ENCODE data around the gene WNT7A.
"Not testable (repeated sequence)": the region's sequence is repeated elsewhere in the genome, so short reads cannot be mapped to it uniquely, and the experiment has no call there.

The WNT7A gene

DNA sequence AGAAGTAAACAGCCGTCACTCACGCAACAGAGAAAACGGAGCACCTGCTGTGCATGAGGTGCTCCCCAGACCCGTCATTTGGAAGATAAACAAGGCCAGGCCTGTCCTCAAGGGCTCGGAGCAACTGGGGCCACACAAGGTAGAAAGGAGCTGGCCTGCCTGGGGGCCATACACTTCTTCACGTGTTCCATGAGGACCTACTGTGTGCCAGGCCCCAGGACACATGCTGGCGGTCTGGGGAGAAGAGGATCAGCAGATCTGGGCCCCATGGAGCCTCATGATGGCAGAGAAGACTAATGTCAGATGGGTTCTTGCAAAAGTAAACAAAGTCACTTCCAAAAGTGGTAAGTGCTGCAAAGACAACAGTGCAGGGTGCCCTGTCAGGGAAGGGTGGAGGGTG, 14.3 kb downstream of the WNT7A start:
- no peak for DNase-seq (ENCODE audit: low read depth)

DNA sequence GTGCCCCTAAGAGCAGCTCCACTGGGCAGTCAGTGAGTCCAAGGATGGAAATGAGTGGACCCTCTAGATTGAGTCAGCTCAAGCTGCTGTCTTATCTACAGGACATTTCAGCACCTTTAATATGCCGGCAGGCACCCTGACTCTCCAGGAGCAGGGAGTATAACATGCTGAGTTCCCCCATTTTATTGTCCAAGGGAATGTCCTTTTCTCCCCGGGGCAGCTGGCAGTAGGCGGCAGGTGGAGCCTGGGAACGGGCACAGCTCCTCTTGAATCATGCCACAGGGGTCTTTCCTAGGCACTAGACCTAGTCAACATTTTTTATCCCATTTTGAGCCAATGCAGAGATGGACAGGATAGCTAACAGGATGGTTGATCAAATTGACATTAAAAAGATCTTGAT, 14.8 kb downstream of the WNT7A start:
- DNase-seq (ENCODE audit: low read depth) = no peak

DNA sequence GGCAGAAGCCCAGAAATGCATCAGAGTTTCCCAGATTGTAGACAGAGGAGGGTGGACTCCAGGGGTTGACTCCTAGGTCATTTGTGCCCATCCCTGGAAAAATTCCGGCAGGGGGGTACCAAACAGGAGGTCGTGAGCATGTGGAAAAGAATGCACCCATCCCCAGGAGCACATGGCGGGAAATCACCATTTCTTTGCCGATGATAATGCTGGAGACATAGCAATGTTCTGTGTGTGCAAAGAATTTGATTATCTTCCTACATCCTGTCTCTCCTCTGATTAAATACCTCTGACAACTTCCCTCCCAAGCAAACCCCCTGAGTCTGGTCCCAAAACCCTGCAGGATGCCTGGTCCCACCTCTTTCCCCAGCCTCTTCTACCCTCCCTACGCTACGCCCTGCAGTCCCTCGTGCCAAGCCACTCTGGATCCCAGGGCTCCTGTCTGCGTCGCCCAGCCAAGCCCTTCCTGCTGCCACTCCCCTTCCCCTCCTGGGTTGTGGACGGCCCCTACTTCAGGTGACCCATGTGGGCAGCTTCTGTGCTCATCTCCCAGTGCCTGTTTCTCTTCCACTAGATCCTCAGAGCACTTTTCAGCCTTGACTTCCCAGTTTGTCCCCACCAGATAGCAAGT, 15.8 kb downstream of the WNT7A start:
- no peak for DNase-seq (ENCODE audit: low read depth)

DNA sequence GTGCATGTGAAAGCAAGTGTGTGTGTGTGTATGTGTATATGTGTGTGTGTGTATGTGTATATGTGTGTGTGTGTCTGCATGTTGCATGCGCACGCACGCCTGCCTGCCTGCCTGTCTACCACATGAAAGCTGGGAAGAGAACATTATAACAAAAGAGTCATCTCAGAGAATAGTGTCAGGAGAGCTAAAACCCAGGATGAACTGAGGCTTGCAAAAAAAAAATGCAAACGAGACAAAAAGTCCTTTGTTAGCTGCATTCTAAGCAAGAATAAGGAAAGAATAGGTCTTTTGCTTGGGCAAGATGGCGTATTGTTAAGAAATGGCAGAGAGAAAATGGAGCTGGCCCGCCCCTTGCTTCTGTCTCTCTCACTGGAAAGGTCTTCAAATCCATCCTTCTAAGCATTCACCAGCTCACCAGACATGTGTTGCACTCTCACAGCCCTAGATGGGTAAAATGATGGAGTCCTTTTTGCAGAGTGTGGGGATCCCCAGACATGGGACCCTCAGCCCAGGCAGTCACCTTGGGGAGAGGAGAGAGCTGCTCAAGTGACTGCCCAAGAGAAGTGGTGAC, 16.4 kb downstream of the WNT7A start:
- DNase-seq (ENCODE audit: low read depth) = no peak

DNA sequence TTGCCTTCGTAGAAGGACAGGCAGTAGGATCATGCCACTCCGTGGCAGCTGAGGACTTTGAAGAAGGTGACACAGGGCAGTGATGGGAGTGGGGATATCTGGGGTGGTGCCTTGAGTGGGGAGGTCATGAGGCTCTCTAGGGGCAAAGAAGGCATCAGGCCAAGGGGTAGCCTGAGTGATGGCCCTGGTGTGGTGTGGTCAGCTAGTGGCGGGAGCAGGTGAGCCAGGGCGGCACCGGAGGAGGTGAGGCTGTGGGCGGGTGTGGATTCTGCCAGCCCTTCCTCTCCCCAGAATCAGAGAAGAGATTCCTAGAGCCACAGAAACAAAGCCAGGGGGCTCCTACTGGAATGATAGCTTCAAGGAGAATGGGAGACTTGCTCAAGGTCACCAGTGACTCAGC, 18.4 kb downstream of the WNT7A start:
- DNase-seq (ENCODE audit: low read depth) = no peak

DNA sequence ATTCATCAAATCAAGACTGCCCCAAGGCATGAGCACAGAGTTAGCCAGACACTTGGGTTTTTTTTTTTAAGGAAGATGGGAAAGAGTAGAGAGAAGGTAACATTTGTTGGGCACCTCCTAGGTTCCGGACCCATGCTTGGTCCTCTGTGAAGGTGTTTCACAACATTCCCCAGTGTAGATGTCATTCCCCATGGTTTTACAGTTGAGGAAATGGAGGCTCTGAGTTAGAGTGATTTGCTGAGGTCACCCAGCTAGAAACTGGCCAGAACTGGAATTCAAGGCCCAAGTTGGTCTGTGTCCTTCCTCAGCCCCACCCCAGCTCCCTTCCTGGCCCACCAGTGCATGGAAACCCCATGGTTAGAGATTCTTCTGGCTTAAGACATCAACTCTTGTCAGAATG, 19.9 kb downstream of the WNT7A start:
- no peak for DNase-seq (ENCODE audit: low read depth)

DNA sequence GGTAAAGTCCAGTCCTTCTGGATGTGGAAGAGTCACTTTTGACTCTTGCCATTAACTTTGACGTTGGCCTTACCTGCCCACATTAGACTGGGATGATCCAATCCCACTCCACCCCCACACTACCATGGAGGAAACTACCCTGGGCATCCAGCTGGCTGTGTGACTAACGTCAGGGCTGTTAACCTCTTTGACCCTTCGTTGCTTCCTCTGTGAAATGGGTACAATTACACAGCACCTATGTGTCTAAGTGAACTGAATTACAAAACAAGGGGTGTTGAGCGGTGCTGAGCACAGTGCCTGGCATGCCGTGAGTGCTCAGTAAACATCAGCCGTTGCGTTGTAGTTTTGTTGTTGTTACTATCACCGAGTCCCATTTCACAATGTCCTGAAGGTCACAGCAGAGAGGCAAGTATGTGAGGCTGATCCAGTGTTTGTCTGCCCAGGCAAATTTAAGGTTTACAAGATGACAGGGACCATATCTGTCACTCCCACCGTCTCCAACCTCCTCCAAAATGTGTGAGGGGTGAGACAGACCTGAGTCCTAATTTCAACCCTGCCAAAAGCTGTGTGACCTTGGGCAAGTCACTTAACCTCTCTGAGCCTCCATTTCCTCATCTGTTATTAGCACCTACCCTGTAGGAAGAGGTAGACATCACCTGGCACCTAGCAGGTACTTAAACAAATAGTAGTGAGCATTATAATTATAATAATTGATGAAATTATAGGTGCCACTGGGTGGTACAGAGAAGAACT, 20.9 kb downstream of the WNT7A start:
- DNase-seq (ENCODE audit: low read depth) = no peak

DNA sequence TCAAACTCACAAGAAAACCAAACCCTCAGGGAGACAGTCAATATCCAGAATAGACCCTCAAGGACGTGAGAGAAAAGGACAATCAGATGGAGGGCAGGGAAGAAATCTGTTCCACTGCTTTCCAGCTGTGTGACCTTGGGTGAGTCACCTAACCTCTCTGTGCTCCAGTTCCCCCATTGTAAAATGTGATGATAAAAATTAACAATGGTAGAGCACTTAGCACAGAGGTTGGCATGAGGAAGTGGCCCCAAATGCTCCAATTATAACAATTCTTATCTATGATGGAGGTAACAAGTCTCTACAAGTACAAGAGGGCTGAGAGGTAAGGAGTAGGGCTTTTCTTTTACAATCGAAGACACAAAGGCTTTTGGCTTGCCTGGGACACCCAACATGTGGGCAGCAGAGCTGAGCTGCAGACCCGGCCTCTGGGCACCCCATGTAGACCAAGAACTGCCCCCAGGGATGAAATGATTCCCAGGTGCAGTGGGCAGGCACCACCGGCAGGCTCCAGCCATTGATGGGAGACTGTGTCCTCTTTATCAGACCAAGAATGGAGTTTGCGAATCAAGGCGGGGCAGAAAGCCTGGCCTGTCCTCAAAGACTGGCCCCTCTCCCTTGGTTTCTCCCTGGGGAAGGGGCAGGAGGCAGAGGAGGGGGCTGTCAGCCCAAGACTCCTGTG, 22.0 kb downstream of the WNT7A start:
- DNase-seq (ENCODE audit: low read depth) = no peak

DNA sequence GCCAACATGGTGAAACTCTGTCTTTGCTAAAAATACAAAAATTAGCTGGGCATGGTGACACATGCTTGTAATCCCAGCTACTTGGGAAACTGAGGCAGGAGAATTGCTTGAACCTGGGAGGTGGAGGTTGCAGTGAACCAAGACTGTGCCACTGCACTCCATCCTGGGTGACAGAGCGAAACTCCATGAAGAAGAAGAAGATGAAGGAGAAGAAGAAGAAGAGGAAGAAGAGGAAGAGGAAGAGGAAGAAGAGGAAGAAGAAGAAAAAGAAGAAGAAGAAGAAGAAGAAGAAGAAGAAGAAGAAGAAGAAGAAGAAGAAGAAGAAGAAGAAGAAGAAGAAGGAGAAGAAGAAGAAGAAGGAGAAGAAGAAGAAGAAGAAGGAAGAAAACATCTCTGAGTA, 23.2 kb downstream of the WNT7A start:
- DNase-seq (ENCODE audit: low read depth) = not testable (repeated sequence)

DNA sequence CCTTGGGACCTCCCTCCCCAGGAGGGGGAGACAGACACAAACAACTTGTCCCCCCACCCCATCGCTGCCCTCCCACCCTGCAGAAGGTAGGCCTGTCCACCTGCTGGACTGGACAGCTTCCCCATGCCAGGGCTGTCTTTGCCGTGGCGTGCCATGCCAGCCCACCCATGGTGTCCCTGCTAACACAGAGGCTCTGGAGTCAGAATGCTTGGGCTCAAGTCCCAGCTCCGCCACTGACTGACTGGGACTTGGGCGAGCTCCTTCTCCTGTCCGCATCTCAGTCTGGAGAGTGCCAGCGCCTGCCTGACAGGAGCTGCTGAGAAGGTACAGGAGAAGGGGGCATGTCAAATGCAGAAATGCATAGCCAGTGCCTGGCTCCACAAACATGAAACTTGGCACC, 23.9 kb downstream of the WNT7A start:
- no peak for DNase-seq (ENCODE audit: low read depth)

DNA sequence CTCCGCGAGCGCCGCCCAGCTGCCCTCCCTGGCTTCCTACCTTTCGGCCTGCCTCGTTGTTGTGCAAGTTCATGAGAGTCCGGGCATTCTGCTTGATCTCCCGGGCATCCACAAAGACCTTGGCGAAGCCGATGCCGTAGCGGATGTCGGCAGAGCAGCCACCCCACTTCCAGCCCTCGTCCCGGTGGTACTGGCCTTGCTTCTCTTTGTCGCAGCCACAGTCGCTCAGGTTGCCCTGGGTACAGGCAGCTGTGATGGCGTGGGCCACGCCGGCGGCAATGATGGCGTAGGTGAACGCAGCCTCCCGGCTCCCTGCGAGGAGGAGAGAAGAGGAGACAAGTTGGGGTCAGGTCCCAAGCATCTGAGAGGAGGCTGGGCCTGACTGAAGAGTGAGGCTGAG, 25.4 kb downstream of the WNT7A start:
- DNase-seq (ENCODE audit: low read depth) = no peak

DNA sequence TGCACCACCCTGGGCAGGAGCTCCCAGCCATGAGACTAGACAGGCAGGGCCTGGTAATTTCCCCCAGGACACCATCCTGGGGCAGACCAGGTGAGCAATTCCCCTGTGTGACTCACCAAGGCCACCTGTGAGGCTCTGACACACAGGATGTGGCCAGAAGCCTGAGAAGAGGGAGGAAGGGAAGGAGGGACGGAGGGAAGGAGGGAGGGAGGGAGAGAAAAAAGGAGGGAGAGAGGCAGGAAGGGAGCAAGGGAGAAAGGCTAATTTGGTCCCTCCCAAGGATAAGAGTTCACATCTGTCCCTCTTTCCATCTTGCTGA, 25.9 kb downstream of the WNT7A start:
- no peak for DNase-seq (ENCODE audit: low read depth)

DNA sequence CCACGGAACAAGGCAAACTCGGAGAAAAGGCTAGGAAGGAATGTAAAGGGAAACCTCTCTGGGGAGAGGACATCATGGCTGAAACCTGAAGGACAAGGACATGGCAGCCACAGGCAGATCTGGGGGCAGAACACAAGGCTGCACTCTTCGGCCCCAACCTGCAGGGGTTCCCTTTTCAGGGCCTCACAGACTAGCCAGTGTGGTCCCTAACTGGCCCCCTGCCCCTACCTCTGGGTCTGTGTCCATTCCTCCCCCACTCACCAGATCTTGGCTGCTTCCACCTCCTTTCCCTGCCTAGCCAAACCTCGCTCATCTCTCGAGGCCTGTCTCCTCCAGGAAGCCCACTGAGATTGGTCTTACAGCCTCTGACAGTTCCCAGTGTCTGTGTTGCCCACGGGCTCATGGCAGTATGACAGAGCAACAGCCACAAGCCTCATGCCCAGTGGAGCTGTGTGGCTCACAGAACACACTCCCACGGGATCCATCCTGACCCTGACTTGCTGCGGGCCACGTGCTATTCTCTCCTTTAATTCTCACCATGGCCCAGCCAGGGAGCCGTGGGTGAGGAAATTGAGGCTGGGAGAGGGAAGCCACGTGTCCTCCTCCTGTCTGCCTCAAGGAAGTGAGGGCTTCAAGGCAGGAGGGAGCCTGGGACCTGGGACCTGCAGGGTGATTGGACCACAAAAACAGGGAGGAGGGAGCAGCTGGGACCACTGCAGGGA, 26.5 kb downstream of the WNT7A start:
- no peak for DNase-seq (ENCODE audit: low read depth)

DNA sequence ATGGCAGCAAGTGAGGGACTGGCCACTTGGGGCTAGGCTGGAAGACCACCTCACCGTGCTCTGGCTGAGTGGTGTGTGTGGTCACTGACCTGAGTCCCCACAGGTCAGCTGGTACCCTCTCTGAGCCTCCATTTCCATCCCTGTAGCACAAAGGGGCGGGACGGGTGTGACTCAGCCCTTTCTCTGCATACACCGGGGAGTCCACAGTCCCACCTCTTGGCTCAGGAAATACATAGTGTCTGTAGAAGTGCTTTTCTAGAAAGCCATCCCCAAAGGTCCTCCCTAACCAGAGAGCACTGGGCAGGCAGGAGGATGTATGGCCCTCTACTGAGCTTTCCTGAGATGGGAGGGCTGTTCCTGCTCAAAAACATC, 27.2 kb downstream of the WNT7A start:
- DNase-seq (ENCODE audit: low read depth) = no peak

DNA sequence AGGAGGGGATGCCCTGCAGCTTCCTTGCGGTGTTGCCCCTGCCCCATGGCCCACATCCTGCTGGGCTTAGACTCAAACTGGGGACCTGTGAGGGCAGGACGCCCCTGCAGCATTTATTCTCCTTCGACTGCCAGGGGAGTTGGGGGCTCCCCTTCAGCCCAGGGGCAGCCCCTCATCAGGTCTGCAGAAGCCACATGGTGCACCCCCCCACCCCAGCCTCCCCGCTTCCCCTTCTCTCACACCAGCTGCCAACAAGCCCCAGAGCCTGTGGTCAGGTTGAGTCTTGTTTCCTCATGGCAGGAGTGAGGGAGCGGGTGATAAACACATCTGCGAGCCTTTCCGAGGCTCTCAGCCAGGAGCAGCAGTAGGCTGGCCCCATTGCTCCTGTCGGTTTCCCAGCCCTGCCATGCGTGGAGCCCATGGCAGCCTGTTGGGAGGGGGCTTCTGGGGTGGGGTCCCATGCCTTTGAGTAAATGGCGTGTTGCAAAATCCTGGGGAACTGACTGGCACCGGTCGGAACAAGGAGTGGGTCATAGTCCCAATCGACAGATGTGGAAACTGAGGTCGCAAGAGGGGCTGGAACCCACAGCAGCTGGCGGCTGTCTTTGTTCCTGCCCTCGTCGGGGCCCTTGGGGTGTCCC, 27.8 kb downstream of the WNT7A start:
- DNase-seq (ENCODE audit: low read depth) = no peak

DNA sequence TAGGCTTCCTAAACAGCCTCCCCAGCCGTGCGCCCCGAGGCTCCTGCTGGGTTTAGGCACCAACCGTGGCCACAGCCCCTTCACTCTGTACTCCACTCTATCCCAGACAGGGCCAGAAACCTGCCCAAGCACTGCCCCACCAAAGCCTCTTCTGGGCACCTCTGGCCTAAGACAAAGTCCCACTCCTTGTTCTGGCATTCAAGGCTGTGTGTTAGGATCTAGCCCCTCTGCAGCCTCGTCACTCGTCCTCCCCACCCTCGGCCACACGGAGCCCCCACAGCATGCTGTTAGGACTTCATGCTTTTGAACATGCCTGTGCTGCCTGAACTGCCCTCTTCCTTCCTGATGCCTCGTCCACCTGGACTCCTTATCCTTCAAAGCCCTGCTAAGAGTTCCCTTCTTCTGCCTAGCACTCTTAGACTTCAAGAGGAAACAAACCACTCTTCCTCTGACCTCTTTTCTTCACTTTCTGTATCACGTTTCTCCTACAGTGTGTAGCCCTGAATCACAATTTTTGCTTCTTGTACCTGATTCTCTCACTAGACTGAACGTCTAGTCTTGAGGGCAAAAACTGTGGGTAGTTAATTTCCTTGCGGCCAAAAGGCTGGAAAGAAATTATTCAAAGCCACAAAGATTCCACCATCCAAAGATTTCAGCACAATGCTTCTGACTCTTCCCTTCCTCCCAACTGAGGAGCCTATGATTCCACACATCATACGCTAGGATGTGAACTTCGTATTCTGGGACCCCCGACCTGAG, 28.6 kb downstream of the WNT7A start:
- no peak for DNase-seq (ENCODE audit: low read depth)

DNA sequence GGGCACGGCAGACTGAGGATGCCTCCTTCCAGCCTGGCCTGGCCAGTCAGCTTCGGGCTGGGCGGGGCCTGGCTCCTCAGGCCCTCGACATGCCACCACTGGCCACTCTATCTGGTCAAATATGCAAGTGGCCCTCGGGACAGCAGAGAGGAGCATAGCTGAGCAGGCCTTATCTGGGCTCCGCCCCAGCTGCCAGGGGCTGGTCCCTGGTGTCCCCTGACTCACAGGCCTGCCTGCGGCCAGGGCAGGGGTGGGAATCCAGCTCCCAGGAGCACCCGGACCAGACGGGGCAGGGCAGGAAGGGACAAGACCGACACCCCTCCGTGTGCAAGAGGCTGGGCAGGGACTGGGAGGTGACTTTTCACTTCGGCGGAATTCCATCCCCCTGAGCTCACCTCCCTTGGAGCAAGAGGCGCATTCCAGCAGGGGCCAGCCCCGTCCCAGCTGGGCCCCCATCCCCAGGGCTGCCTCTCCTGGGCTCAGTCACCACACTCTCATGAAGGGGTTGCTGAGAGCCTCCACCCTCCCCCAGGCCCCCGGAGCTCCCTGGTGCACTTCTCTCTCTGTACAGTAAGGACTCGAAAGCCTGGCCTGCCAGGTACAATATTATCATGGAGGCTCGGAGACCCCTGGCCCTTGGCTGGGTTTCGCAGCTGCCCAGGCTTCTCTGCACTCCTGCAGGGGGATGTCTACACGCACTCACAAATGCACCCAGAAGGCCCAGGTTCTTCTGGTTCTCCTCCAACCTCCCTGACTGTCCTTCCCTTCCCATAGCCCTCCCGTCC, 29.5 kb downstream of the WNT7A start:
- DNase-seq (ENCODE audit: low read depth) = no peak

DNA sequence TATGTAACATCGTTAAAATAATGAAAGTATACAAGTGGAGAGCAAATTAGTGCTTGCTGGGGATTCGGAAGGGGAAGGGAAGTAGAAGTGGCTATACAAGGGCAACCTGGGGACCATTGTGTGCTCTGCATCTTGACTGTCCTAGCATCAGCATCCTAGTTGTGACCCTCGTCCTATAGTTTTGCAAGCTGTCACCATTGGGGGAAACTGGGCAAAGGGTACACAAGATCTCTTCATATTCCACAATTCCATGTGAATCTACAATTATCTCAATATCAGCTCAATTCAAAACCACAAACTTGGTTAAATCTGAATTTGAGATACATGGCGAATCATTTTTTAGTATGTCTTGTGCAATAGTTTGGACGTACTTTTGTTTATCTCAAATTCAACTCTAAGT, 30.9 kb downstream of the WNT7A start:
- DNase-seq (ENCODE audit: low read depth) = no peak

DNA sequence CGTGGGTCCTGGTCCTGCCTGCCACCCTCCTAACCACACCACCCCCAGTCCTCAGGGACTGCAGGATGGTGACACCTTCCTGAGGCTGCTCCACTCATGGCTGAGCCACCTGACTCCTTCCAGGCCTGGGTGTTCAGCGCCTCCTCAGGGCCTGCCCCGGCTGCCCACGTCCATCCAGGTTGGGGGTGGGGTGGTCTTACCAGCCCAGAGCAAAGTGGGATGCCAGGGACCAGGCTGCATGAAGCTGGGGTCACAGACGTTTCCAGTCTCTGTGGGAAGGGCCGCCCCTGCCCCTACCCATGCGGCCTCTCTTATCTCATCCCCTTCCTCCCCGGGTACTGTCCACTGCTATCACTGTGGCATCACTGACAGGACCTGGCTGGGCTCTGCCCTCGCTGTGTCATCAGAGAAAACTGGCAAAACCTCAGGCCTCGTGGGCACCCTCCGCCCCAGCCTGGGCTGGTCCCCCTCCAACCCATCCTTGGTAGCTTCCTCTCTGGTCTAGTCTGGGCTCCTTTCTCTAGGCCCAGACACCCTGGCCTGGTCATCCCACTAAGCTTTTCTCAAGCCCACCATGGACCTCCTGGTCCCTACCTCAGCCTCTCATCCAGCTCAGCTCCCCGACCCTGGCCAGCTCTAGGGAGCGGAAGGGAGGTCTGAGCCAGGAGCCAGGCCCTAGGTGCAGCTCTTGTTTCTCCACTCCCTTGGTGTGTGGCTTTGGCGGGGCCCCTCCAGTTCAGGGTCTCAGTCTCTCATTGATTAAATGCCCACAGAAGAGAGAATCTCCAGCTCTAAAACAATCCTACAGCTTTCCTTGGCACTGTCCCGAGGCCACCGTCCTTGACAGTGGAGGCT, 32.9 kb downstream of the WNT7A start:
- no peak for DNase-seq (ENCODE audit: low read depth)

DNA sequence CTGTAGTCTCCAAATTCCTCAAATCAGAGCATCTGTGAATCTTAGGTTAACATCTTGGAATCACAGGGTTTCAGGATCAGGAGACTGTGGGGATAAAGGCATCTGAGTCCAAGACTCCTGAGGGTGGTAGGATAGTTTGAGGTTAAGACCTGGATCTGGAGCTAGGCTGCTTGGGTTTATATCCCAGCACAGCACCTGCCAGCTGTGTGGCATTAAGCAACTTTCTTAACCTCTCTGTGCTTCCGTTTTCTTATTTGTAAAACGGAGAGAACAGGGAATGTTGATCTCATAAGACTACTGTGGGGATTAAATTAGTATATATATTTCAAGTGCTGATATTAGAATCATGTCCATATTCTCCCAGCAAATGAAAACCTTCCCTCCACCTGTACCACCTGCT, 33.6 kb downstream of the WNT7A start:
- DNase-seq (ENCODE audit: low read depth) = no peak

Measured in activated gamma-delta T cell treated with anti-CD3 and anti-CD28 coated beads, Interleukin-2, amount 50 U/mL, for 16 hours (primary cell).